Activated CD4-positive, alpha-beta T cell treated with anti-CD3 and anti-CD28 coated beads for 4 hours (primary cell): ENCODE results near the gene ZIC1.

Source experiments
- DNase-seq, 2 donors: peaks; one replicate each; pipeline ENCODE4 v3.0.0-alpha.2; 2020

The ZIC1 gene

DNA sequence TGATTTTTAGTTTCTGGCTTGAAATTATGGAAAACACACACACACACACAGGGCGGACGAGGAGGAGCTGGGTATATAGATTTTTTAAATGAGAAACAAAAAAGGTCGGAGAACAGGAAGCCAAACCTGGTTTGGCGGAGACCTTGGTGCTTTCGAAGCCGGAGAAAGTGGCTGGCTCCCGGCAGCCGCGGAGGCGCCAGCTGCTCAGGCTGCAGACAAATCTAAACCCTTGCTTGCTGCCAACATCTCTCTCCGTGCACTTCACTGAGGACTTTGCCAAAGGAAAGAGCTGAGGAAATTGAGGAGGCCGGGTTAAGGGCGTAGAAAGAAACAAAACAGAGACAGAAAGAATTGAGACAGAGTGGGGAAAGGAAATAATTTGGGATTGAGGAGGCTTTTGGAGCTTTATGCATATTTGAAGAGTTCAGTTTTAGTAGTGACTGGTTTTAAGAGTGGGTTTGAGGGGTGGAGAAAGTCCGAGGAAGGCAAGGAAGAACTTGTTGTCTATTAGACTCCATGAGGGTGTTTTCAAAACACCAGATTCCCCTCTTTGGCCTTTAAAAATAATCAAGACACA is 2.2 kb downstream of the ZIC1 start:
- no peak for DNase-seq

DNA sequence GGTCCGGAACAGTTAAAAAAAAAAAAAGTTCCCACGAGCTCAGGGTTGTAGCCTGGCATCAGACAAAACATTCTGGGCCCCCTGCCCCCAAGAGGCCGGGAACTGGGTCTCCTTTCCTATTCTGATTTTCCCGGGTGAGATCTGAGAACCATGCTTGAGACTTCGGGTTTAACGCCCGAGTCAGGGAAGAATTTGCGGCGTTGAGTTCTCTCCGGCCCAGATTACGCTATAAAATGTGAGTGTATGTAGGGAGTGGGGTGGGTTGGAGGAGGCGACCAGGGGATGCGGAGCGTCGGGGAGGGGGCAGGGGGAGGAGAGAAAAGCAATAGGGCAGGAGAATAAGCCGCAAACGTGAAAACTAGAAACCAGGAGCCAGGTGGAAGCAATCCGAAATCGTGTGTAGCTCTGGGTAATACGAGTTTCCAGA is 2.7 kb downstream of the ZIC1 start:
- no peak for DNase-seq

DNA sequence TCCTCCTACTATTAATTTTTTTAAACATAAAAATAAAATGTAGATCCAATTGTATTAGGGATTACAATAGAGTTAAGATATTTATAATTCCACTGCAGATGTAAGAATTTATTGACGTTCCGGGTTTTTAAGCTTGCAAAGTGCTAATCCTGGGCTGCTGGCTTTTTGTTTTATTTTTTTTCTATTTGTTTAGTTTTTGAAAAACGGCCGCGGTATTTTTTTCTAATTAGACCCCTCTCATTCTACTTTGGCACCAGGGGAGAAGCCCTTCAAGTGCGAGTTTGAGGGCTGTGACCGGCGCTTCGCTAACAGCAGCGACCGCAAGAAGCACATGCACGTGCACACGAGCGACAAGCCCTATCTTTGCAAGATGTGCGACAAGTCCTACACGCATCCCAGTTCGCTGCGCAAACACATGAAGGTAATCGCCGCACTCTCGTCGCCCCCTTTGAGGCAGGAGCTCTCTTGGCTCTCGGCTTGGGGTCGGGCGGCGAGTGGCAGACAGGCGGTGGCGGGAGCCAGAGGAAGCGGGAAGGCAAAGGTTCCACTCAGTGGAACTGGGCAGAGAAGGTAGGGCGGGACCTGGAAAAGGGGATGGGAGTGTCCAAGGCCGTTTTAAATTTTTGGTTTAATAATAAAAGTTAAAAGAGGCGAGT is 3.2 kb downstream of the ZIC1 start:
- DNase-seq = no peak

DNA sequence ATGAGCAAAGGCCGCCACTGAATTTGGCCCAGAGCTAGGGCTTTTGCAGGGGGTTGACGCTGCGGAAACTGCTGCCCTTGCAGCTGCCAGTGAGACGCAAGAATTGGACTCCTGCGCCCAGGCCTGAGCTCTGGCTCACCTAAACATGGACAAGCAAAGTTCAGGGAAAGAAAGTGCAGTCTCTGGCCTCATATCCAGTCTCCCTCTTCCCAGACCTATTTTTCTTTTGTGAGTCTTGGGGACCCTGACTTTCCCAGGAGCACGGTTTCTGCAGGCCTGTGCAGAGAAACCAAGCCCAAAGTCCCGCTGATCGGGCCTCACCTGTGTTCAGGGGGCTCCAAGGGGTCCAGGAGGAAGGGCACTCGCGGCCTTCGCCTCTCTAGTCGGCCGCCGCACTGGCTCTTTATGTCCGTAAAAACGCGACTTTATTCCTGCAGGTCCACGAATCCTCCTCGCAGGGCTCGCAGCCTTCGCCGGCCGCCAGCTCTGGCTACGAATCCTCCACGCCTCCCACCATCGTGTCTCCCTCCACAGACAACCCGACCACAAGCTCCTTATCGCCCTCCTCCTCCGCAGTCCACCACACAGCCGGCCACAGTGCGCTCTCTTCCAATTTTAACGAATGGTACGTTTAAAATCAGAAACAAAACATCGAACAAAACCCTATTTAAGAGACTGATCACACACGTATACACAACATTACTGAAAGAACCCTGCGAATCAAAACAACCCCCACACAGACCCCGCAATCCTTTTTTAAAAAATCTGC is 3.9 kb downstream of the ZIC1 start:
- DNase-seq = no peak

DNA sequence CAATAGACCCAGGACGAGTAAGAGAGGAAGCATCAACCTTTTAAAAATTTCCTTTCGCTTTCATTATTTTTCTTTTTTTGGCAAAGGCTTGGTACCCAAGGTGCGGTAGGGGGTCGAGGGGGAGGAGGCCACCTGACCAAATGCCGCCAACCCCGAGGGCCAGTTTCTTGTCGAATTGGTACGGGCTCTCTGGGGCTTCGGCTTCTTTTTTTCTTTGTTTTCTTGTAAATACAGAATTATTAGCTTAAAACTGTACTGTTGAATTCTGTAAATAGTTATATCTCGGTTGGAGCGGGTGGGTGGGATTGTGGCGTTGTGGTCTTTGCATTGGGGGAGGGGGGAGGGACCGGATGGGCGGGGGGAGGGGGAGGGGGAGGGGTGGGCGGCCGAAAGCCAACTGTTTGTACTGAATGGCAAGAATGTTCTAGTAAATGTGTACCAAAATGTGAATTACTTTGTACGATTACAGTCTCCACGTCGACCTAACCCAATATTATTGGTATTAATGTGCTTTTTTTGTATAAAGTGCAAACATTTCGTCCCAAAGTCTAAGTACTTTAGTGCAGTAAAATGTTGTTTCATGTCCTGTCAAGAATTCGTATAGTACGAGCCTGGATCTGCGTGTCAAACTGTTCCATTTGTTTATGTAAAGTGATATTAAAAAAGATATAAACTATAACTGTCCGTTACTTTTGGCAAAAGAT is 4.7 kb downstream of the ZIC1 start:
- no peak for DNase-seq

DNA sequence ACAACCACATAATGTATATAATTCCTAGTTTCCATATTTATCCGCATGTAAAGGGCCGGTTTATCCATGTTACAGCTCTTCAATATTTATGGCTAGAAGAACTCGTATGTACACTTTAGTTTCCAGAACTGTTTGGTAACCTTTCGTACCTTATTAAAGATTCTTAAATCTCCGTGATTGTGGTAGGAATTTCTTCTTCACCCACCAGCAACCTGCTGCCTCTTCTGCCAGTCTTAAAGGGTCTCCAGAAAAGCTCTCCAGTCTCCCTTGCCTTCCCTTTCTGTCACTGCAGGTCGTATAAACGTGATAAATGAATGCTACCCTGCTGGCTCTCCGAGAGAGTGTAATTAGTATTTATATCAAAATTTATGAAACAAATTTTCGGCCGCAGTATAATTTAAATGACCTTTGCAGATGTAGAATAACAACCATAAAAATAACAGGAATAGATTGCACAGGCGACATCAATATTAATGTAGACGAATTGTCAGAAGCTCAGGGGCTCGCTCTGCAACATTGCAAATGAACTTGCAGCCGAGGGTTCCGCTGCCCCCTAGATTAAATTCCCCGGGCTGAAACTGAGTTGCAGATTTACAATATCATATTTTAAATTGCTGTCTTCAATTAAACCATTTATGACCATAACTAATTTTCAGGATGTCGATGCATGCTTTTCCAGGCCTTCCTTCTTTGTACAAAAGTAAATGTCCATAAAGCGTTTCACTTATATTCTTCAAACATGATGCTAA is 5.4 kb downstream of the ZIC1 start:
- no peak for DNase-seq

DNA sequence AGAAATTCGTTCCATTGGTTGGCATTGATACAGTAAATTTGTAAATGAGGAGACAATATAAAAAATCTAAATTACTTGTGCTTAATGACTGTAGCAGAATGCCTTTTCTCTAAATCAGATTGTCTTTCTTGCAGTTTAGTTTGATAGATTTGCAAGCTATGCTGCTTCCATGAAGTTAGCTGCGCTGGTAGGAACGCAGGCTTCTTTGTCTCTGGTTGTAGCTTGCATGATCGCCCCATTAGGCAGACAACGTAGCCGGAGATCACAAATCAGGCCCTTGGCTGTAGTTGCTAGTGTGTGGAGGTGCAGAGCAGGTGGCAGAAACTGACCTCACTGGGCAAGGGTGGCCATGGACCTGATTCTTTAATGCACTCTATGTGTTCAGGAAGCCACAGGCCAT is 6.1 kb downstream of the ZIC1 start:
- no peak for DNase-seq

DNA sequence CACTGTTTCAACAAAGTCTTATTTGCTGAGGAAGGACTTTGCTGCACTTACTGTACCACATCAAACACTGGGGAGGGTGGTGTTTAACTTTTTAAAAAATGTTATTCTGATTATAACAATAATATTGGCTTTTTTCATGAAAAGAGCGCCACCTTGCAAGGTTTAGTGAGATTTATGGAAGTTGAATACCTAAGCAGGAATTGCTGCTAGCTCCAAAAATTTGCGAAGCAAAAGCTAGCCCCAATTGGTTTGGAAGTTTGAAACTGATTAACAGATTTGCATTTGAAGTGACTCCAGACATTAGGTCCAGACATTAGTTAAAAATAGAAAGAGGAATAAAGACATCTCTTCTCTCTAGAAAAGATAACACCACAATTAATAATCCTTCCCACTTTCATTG is 6.7 kb downstream of the ZIC1 start:
- no peak for DNase-seq

DNA sequence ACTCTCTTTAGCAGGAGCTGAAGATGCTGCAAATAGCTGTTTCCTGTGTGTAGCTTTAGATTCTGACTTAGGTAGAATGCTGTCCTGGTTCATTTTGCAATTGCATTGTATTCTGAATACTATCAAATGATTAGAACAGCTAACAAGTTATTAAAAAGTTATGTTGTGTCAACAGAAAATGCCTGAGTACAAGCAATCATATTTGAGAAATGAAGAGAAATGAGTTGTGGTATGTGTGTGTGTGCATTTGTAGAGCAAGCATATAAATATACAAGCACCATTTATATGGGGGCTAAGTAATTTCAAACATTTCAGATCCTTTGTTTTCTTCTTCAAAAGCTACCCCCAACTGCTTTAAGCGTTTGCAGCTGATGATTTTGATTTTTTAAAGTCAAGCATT is 7.8 kb downstream of the ZIC1 start:
- DNase-seq = no peak

DNA sequence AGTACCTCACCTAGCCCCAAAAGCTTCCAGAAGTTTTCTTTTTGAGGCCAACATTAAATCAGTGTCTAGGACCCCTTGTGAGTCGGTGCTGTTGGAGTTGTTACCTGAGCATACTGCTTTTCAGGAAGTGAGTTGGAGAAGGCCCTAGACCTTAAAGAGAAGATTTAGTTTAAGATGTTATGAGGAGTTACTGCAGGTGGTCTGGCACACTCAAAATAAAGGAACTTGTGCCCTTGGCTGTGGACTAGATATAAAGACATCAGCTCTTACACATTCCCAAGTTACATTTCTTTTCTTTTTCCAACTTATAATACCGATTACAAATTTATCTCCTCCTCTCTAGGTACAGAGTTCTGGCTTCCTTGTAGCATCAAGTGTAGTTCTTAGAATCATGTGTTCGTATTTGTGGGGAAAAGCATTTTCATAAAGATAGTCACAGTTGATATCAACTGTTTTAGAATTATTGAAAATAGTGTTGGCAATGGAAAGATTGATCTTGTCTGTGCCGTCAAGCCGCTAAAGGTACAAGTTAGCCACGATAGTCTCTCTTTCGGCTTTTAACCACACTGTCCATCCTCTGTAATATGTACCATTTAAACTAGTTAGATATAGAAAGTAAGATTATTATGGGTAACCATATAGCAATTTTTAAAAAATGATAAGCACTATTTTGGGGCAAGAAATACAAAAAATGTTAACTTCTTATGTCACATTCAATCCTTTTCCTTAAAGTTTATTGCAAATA is 8.6 kb downstream of the ZIC1 start:
- DNase-seq = no peak

DNA sequence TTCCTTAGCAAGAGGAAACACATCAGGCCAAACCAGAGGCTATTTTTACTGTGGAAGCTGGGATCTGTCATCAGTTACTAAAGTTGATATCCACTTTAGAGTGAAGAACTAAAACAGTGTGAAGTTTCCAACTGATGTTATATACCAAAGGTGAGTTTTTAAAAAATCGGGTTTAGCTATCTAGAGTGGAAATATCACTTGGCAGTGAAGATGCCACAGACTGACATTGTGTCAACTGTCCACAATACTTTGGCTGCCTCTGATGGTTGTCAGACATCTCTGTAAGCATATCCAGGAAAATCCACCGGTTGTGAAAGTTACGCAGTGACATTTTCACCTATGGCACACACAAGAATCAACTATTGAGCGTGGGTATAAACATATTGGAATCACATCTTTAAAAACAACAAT is 9.2 kb downstream of the ZIC1 start:
- no peak for DNase-seq

DNA sequence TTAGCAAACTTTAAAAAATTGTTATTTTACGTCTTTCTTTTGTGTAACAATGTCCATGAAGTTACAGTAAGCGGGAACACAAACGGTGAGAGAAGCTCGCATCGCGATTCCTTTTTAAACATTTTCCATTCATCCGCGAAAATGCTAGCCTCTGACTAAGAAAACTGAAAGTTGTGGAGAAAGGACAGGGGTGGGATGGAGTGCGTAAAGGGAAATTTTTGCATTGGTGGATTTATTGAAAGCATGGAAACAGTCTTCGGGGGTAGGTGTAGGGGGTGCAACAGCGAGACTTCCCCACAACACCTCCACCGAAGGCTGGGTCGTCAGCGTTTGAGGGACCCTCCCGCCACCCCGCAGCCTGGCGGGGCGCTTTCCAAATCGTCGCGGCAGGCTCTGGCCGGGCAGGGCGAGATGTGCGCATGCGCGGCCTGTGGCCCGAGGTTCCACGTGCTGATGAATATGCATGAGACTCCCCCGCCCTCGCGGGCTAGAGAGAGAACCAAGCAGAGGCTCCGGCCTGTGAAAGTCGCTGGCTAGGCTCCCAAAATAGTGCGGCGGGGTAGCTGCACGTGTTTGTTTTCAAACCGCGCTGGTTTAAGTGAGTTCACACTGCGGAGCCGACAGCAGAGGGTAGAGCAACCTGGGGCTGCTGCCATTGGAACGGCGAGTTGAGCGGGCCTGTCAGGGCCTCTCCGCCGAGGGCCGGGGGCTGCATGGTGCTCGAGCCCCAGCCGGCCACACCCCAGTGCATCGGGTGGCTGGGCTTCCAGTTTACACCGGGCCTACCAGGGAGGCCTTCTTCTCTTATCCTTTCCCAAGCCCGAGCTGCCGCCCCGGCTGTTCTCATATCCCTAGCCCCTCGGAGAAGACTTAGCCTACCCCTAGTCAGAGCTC is 9.9 kb downstream of the ZIC1 start:
- DNase-seq = no peak

DNA sequence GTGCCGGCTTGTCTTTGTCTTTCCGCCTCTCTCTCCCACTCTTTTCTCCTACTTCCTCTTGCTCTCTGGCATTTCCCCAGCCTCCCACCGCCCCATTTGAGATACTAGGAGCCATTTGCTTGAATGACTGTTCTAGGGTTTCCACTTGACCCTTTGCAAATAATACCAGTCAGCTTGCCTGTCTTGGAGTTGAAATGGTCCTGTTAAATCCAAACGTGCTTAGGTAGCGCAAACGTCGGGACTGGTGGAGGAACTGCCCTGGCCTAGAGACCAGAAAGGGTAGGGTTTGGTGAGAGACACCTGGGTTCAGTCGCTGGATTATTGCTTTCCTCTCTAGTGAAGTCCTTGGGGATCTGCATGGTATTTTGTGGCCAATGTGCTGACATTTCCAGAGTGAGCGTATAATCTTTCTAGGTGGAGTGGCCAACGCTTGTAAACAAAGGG is 10.6 kb downstream of the ZIC1 start:
- no peak for DNase-seq

DNA sequence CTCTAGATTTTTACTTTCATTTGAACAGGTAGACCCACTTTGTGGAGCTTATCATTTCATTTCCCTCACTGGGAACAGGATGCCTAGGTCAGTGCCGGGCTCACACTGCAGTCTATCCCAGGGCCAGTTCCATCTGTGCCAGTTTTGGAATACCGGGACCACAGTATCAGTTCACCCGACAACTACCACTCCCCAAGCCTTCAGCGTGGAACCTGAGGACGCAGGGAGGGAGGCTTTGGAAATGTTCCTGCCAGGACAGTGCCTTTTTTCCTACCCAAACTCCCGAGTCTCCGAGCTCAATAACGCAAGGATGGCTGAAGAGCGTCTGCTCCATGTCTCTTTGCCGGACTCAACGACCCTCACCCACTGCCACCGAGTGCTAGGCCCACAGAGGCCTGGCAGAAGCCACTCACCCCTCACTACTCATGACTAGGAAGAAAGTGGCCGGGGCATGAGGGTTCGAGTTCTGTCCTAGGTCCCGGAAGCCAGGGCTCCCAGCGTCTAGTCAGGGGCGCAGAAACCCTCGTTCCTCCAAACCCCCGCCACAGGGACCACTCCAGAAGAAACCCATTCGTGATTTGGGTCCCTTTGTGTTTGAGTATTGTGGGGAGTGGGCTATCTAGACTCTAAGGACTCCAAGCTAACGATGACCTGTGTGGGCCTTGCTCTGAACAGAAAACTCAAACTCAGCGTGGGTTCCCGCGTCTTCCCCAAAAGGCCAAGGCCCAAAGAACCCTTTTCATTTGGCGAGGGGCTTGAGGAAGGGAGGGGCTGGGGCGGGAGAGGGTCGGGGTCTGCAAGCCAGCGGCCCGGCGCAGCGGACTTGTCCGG is 11.4 kb downstream of the ZIC1 start:
- DNase-seq = no peak

DNA sequence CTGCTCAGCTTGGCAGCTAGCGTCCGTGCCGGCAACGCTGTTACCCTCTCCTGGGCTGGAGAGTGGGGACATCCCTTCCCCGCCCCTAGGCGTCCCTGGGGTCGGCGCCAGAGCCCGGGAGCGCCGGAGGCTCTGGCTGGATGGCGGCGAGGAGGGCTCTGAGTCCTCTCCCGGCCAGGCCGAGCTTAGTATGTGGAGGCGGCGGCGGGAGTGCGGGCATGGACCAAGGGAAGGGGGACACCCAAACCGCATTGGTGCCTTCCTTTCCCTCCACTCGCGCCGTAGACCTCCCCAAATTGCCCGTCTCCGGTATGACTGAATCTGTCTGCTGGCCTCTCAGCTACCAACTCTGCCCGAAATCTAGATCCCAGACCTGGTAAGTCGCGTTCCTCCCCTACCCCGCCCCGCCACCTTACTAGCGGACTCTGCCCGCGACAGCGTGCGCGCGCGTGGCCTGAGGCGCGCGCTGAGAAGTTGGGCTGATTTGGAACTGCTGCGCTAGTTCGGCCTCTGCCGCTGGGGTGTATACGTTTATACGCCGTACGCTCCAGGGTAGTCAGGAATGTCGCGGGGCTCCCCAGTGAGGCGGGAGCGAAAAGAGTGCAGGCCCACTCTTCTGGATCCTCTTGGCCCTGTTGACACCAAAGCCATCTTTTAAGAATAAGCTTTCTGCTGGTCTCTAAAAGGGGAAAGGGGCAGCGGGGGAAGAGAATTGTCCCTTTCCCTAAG is 12.2 kb downstream of the ZIC1 start:
- DNase-seq = no peak

DNA sequence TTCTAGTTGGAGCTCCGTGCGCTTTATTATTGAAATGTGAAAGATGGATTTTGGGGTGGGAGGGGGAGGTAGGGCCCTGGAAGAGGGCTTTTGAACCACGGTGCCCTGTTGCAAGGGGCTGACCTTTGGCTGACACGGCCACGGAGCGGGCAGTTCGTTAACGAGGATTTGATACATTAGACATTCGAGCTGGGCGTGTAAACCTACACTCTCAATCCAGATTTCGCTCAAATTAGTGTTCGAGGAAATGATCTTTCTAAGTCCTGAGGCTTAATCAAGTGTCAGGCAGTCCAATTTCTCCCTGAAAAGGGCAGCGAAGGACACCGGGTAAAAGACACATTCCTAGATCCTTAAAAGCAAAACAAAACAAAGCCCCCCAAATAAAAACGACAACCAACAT is 13.0 kb downstream of the ZIC1 start:
- DNase-seq = no peak

DNA sequence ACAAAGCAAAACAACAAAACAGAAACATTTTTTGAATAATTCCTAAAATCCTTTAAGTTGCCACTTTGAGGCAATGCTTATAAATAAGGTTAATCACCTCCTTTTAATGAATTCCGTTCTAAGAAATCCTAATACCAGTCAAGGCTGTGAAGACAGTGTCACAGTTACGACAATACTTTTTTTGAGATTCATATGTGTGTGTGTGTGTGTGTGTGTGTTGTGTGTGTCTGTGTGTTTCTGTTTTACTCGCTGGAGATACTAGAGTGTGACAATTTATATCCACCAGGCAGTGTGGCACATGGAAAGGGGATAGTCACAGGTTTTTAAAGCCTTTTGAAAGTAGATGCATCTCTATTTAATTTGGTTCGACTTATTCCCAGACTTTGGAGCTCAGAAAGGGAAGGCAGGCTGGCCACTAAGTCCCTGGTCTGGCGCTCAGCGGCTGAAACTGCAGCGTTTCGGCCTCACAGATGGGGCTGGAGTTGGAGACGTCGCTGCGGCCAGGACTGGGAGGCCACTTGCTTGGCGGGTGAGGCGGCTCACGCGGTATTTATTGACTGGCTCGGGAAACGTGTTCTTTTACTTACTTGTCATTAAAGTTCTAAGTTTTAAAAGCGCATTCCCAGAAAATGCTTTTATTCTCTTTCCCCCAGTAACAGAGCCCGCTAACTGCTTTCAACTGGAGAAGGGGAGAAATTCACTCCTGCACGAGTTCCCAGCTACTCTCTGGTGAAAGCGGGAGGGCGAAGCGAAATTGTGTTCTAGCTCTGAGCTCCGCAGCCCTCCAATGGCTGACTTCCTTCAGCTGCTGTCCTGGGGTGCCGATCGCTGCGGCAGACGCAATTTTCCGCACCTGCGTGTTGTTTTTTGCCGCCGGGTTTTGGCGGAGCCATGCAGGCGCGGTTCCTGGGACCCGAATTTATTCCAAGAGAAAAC is 13.7 kb downstream of the ZIC1 start:
- DNase-seq = no peak

DNA sequence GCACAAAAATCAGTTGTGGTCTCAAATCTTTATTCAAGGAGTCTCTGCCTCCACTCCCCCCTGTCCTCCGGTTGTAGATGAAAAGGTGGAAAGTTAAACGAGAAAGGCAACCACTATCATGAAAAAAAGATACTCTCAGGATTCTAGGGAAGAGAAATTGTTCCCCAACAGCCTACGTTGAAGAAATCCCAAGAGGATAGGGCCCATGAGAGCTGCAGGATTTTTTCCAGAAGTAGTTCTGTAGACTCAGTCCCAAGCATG is 14.3 kb downstream of the ZIC1 start:
- DNase-seq = no peak
